Trophoblast cell (in vitro differentiated cells and primary cell): ENCODE results near the gene NTM.

Source experiments
- DNase-seq, 2 donors: peaks; one replicate each; pipeline ENCODE4 v3.0.0-alpha.2; 2016
- H2AFZ ChIP-seq: 2 replicates; pipeline ENCODE4 v1.6.1; 2013; ENCODE audit warnings: low read length, moderate library complexity, mild to moderate bottlenecking; ENCODE audit not compliant: insufficient read depth, poor library complexity
- H2AK5ac ChIP-seq: 2 replicates; pipeline ENCODE4 v1.6.1; 2013; ENCODE audit warnings: mild to moderate bottlenecking, low read length
- H2BK120ac ChIP-seq: 2 replicates; pipeline ENCODE4 v1.6.1; 2013; ENCODE audit warnings: low read length, mild to moderate bottlenecking, moderate library complexity; ENCODE audit not compliant: insufficient read depth, poor library complexity
- H2BK12ac ChIP-seq: 2 replicates; pipeline ENCODE4 v1.6.1; 2013; ENCODE audit warnings: mild to moderate bottlenecking, low read length, moderate library complexity
- H2BK5ac ChIP-seq: 2 replicates; pipeline ENCODE4 v1.6.1; 2013; ENCODE audit warnings: low read length, low read depth, moderate library complexity, mild to moderate bottlenecking; ENCODE audit not compliant: poor library complexity
- H3K14ac ChIP-seq: 2 replicates; pipeline ENCODE4 v1.6.1; 2013; ENCODE audit warnings: mild to moderate bottlenecking, low read length
- H3K18ac ChIP-seq: 2 replicates; pipeline ENCODE4 v1.6.1; 2013; ENCODE audit warnings: mild to moderate bottlenecking, low read length
- H3K23ac ChIP-seq: 2 replicates; pipeline ENCODE4 v1.6.1; 2013; ENCODE audit warnings: low read length
- H3K27ac ChIP-seq: 2 replicates; pipeline ENCODE4 v1.5.1; 2013; ENCODE audit warnings: low read depth, mild to moderate bottlenecking, inconsistent platforms, low read length, moderate library complexity
- H3K27me3 ChIP-seq: 2 replicates; pipeline ENCODE4 v1.6.1; 2013; ENCODE audit warnings: inconsistent platforms, mild to moderate bottlenecking, low read length, moderate library complexity; ENCODE audit not compliant: insufficient read depth
- H3K36me3 ChIP-seq, 2 experiments: 1 replicate in 1 of 2; 2 replicates in 1 of 2; pipeline ENCODE4 v1.6.1; 2013; ENCODE audit warnings: low read length in 2 of 2, mild to moderate bottlenecking in 2 of 2, moderate library complexity in 1 of 2; ENCODE audit not compliant: insufficient read depth in 2 of 2, control insufficient read depth in 1 of 2
- H3K4ac ChIP-seq: 2 replicates; pipeline ENCODE4 v1.6.1; 2013; ENCODE audit warnings: low read depth, mild to moderate bottlenecking, low read length, moderate library complexity
- H3K4me1 ChIP-seq, 2 experiments: 1 replicate in 1 of 2; 2 replicates in 1 of 2; pipeline ENCODE4 v1.6.1; 2013; ENCODE audit warnings: low read length in 2 of 2, mild to moderate bottlenecking in 2 of 2, moderate library complexity in 1 of 2; ENCODE audit not compliant: insufficient read depth in 2 of 2, control insufficient read depth in 1 of 2
- H3K4me2 ChIP-seq: 2 replicates; pipeline ENCODE4 v1.6.1; 2013; ENCODE audit warnings: inconsistent platforms, mild to moderate bottlenecking, low read length, moderate library complexity
- H3K4me3 ChIP-seq: 2 replicates; pipeline ENCODE4 v1.5.1; 2013; ENCODE audit warnings: mild to moderate bottlenecking, low read depth, low read length, inconsistent platforms
- H3K79me1 ChIP-seq: one replicate; pipeline ENCODE4 v1.6.1; 2013; ENCODE audit warnings: low read length
- H3K79me2 ChIP-seq: 2 replicates; pipeline ENCODE4 v1.6.1; 2013; ENCODE audit warnings: low read length, mild to moderate bottlenecking; ENCODE audit not compliant: control insufficient read depth, insufficient read depth, poor library complexity
- H3K9ac ChIP-seq: 2 replicates; pipeline ENCODE4 v1.6.1; 2013; ENCODE audit warnings: mild to moderate bottlenecking, low read length
- H3K9me3 ChIP-seq: 2 replicates; pipeline ENCODE4 v1.6.1; 2013; ENCODE audit warnings: low read depth, mild to moderate bottlenecking, control low read depth, inconsistent platforms, low read length; ENCODE audit not compliant: insufficient read depth
- H4K12ac ChIP-seq: 2 replicates; pipeline ENCODE4 v1.6.1; 2013; ENCODE audit warnings: low read depth, mild to moderate bottlenecking, low read length, moderate library complexity
- H4K8ac ChIP-seq: 2 replicates; pipeline ENCODE4 v1.6.1; 2013; ENCODE audit warnings: low read depth, mild to moderate bottlenecking, low read length, moderate library complexity
- H4K91ac ChIP-seq: one replicate; pipeline ENCODE4 v1.6.1; 2013; ENCODE audit warnings: low read depth, mild to moderate bottlenecking, low read length, moderate library complexity
- WGBS: extraction: QIAGEN DNeasy Blood & Tissue Kit; methylation state at CpG from one replicate; pipeline ENCODE4 v1.1.7; 2013; ENCODE audit warnings: missing lambda C conversion rate; ENCODE audit not compliant: insufficient read length, insufficient coverage; ENCODE audit errors: extremely low coverage; 5-methylcytosine and 5-hydroxymethylcytosine counted together

The NTM gene

DNA sequence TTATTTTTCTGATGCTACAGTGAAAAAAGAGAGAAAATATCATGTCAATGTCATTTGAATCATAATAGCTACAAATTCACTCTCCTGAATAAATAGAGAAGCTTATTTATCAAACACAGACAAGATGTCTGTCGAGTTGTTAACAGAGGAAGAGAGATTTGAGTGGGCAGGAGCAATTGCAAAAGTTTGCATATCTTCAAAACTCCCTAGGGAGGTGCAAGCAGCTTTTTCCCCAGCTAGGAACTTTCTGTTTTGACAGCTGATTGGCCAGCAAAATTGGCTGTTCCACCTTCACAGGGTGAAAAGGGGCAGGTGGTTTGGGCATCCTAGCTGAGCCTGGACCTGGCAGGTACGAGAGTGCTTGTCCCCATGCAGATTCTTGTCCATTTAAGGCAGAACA lies 98.2 kb downstream of the NTM start:
- H3K4ac ChIP-seq = no peak overlapping the region
- H3K36me3 ChIP-seq = no peaks in the 10 kb centered on the region
- H3K9ac ChIP-seq = no peak overlapping the region
- H3K79me1 ChIP-seq = peaks cover 4% of the 10 kb centered on the region
- no peak overlapping the region for H3K23ac ChIP-seq
- H4K8ac ChIP-seq = no peak overlapping the region
- no peaks in the 10 kb centered on the region for H3K27me3 ChIP-seq
- H3K27ac ChIP-seq = no peak overlapping the region
- H3K14ac ChIP-seq = no peak overlapping the region
- H3K9me3 ChIP-seq = no peaks in the 10 kb centered on the region
- no CpG with 5 or more reads among the region's 2 CpGs for WGBS
- no peaks in the 10 kb centered on the region for H3K79me2 ChIP-seq
- no peak overlapping the region for H3K18ac ChIP-seq
- no peak overlapping the region for H4K12ac ChIP-seq
- H3K4me1 ChIP-seq = peaks cover 26 to 29% of the 10 kb centered on the region in 2 experiments
- DNase-seq = no peak
- H2BK5ac ChIP-seq = no peak overlapping the region
- no peak overlapping the region for H3K4me3 ChIP-seq
- no peak overlapping the region for H4K91ac ChIP-seq
- H3K4me2 ChIP-seq = no peak overlapping the region
- H2AFZ ChIP-seq = no peak overlapping the region
- no peak overlapping the region for H2BK12ac ChIP-seq
- H2BK120ac ChIP-seq = no peak overlapping the region
- no peak overlapping the region for H2AK5ac ChIP-seq

- H2BK12ac ChIP-seq = no peak overlapping the region
- H3K4ac ChIP-seq = no peak overlapping the region
- H4K91ac ChIP-seq = no peak overlapping the region
- H3K27ac ChIP-seq = no peak overlapping the region
- H3K9me3 ChIP-seq = no peaks in the 10 kb centered on the region
- no peak overlapping the region for H2AK5ac ChIP-seq
- H3K14ac ChIP-seq = no peak overlapping the region
- no peak overlapping the region for H3K4me2 ChIP-seq
- no peak overlapping the region for H3K4me3 ChIP-seq
- no peaks in the 10 kb centered on the region for H3K79me2 ChIP-seq
- no peak overlapping the region for H4K12ac ChIP-seq
- H2BK5ac ChIP-seq = no peak overlapping the region
- H3K79me1 ChIP-seq = no peaks in the 10 kb centered on the region
- H3K36me3 ChIP-seq = no peaks in the 10 kb centered on the region
- H2AFZ ChIP-seq = no peak overlapping the region
- H3K4me1 ChIP-seq = peaks cover 11 to 13% of the 10 kb centered on the region in 2 experiments
- H3K27me3 ChIP-seq = no peaks in the 10 kb centered on the region
- no CpG with 5 or more reads among the region's 6 CpGs for WGBS
- no peak for DNase-seq
- H3K18ac ChIP-seq = no peak overlapping the region
- no peak overlapping the region for H3K23ac ChIP-seq
- no peak overlapping the region for H2BK120ac ChIP-seq
- H3K9ac ChIP-seq = no peak overlapping the region
- H4K8ac ChIP-seq = no peak overlapping the region
Observed at GRCh38 chr11:131470216-131470925, 100.0 kb downstream of the NTM start.

GRCh38 chr11:131471976-131472375 lies 101.6 kb downstream of the NTM start:
- no CpG with 5 or more reads among the region's 3 CpGs for WGBS
- no peak overlapping the region for H4K91ac ChIP-seq
- H2BK120ac ChIP-seq = no peak overlapping the region
- H2BK5ac ChIP-seq = no peak overlapping the region
- no peak overlapping the region for H3K4me2 ChIP-seq
- no peak overlapping the region for H4K8ac ChIP-seq
- H3K18ac ChIP-seq = no peak overlapping the region
- H3K36me3 ChIP-seq = no peaks in the 10 kb centered on the region
- DNase-seq = no peak
- no peaks in the 10 kb centered on the region for H3K9me3 ChIP-seq
- no peak overlapping the region for H3K27ac ChIP-seq
- H3K27me3 ChIP-seq = no peaks in the 10 kb centered on the region
- H3K23ac ChIP-seq = no peak overlapping the region
- no peak overlapping the region for H2AFZ ChIP-seq
- no peak overlapping the region for H3K9ac ChIP-seq
- H2AK5ac ChIP-seq = no peak overlapping the region
- peaks cover 4 to 6% of the 10 kb centered on the region in 2 experiments for H3K4me1 ChIP-seq
- H3K4me3 ChIP-seq = no peak overlapping the region
- no peak overlapping the region for H2BK12ac ChIP-seq
- H3K4ac ChIP-seq = no peak overlapping the region
- H3K79me1 ChIP-seq = no peaks in the 10 kb centered on the region
- H4K12ac ChIP-seq = no peak overlapping the region
- no peaks in the 10 kb centered on the region for H3K79me2 ChIP-seq
- H3K14ac ChIP-seq = no peak overlapping the region

- no peak overlapping the region for H4K91ac ChIP-seq
- H2BK5ac ChIP-seq = no peak overlapping the region
- H3K9ac ChIP-seq = no peak overlapping the region
- H3K4me2 ChIP-seq = no peak overlapping the region
- H2AK5ac ChIP-seq = no peak overlapping the region
- H3K14ac ChIP-seq = no peak overlapping the region
- H4K8ac ChIP-seq = no peak overlapping the region
- H2AFZ ChIP-seq = no peak overlapping the region
- H3K4me3 ChIP-seq = no peak overlapping the region
- no peak for DNase-seq
- no peak overlapping the region for H2BK12ac ChIP-seq
- H3K27ac ChIP-seq = no peak overlapping the region
- WGBS = no CpG with 5 or more reads among the region's 1 CpG
- no peak overlapping the region for H3K4ac ChIP-seq
- no peaks in the 10 kb centered on the region for H3K27me3 ChIP-seq
- no peaks in the 10 kb centered on the region for H3K9me3 ChIP-seq
- no peak overlapping the region for H4K12ac ChIP-seq
- H3K36me3 ChIP-seq = no peaks in the 10 kb centered on the region
- no peak overlapping the region for H3K18ac ChIP-seq
- no peaks in the 10 kb centered on the region for H3K79me1 ChIP-seq
- H3K79me2 ChIP-seq = no peaks in the 10 kb centered on the region
- no peak overlapping the region for H3K23ac ChIP-seq
- H3K4me1 ChIP-seq = no peaks in the 10 kb centered on the region
- H2BK120ac ChIP-seq = no peak overlapping the region
Observed at GRCh38 chr11:131474947-131475346, 104.5 kb downstream of the NTM start.
